Neural progenitor cell (in vitro differentiated cells): ENCODE data around the gene COTL1. TPM values are rescaled to one million over a fixed set of nuclear protein-coding genes. Genes with fewer than 3 reads are reported as not detected.

Experiments
- DNase-seq: peaks from one replicate; pipeline ENCODE4 v3.0.0-alpha.2; 2016; ENCODE audit warnings: low spot score
- H2AFZ ChIP-seq: fragments of 200-600 bp; sonication (generic); replicated peaks from 2 replicates; pipeline ENCODE4 v1.6.1; 2016; ENCODE audit warnings: antibody characterized with exemption
- H3F3A ChIP-seq: fragments of 200-600 bp; sonication (generic); 2 replicates; pipeline ENCODE4 v1.6.1; 2016; ENCODE audit warnings: antibody characterized with exemption, low read depth
- H3K27ac ChIP-seq: fragments of 200-600 bp; sonication (generic); 2 replicates; pipeline ENCODE4 v1.5.1; 2016; ENCODE audit warnings: mild to moderate bottlenecking
- H3K27me3 ChIP-seq: fragments of 200-600 bp; sonication (generic); 2 replicates; pipeline ENCODE4 v1.6.1; 2016; ENCODE audit warnings: mild to moderate bottlenecking, moderate library complexity
- H3K36me3 ChIP-seq: fragments of 200-600 bp; sonication (generic); 2 replicates; pipeline ENCODE4 v1.5.1; 2016
- H3K4me1 ChIP-seq: fragments of 200-600 bp; sonication (generic); 2 replicates; pipeline ENCODE4 v1.6.1; 2016; ENCODE audit warnings: mixed run types
- H3K4me2 ChIP-seq: fragments of 200-600 bp; sonication (generic); 2 replicates; pipeline ENCODE4 v1.6.1; 2016
- H3K4me3 ChIP-seq: fragments of 200-600 bp; sonication (generic); 2 replicates; pipeline ENCODE4 v1.5.1; 2016
- H3K79me2 ChIP-seq: fragments of 200-600 bp; sonication (generic); 2 replicates; pipeline ENCODE4 v1.6.1; 2016; ENCODE audit warnings: low read depth
- H3K9ac ChIP-seq: fragments of 200-600 bp; sonication (generic); 2 replicates; pipeline ENCODE4 v1.6.1; 2016
- H3K9me3 ChIP-seq: fragments of 200-600 bp; sonication (generic); 2 replicates; pipeline ENCODE4 v1.5.1; 2016; ENCODE audit warnings: low read depth
- H4K20me1 ChIP-seq: fragments of 200-600 bp; sonication (generic); 2 replicates; pipeline ENCODE4 v1.6.1; 2016; ENCODE audit warnings: low read depth
- H3K27ac Mint-ChIP-seq: 3 replicates; pipeline ENCODE4 v1.8.0; 2021; ENCODE audit warnings: mixed read lengths
- H3K27me3 Mint-ChIP-seq: 2 replicates; pipeline ENCODE4 v1.8.0; 2022; ENCODE audit warnings: low read depth, mild to moderate bottlenecking, inconsistent platforms, moderate library complexity, mixed read lengths; ENCODE audit not compliant: insufficient read depth
- H3K36me3 Mint-ChIP-seq: 3 replicates; pipeline ENCODE4 v1.8.0; 2021; ENCODE audit warnings: mixed read lengths
- H3K4me1 Mint-ChIP-seq: 3 replicates; pipeline ENCODE4 v1.8.0; 2021; ENCODE audit warnings: mixed read lengths
- H3K4me3 Mint-ChIP-seq: 3 replicates; pipeline ENCODE4 v1.8.0; 2021; ENCODE audit warnings: mild to moderate bottlenecking, moderate library complexity, mixed read lengths
- H3K9me3 Mint-ChIP-seq: 3 replicates; pipeline ENCODE4 v1.8.0; 2020; ENCODE audit warnings: mixed read lengths
- EZH2 ChIP-seq: fragments of 200-600 bp; sonication (generic); IDR thresholded peaks from 2 replicates; pipeline ENCODE4 v1.6.1; 2017; ENCODE audit warnings: antibody characterized with exemption, mild to moderate bottlenecking, moderate library complexity
- EZH2phosphoT487 ChIP-seq: fragments of 200-600 bp; sonication (generic); IDR thresholded peaks from 2 replicates; pipeline ENCODE4 v1.6.1; 2017; ENCODE audit warnings: antibody characterized with exemption
- total RNA-seq: library from RNA; depleted of rRNA; stranded (reverse); fragments of >200 nt; gene quantifications from 2 replicates; pipeline ENCODE4 v1.2.3, GENCODE V29; 2015; ENCODE audit warnings: low replicate concordance
- TF ChIP-seq, protein P1 (sequence below): fragments of 200-600 bp; sonication (generic); IDR thresholded peaks from 2 replicates; pipeline ENCODE4 v1.5.1; 2017; ENCODE audit warnings: antibody characterized with exemption, mild to moderate bottlenecking

The COTL1 gene
- total RNA-seq, 1 donor from 2014 or later: 46.9 TPM

DNA sequence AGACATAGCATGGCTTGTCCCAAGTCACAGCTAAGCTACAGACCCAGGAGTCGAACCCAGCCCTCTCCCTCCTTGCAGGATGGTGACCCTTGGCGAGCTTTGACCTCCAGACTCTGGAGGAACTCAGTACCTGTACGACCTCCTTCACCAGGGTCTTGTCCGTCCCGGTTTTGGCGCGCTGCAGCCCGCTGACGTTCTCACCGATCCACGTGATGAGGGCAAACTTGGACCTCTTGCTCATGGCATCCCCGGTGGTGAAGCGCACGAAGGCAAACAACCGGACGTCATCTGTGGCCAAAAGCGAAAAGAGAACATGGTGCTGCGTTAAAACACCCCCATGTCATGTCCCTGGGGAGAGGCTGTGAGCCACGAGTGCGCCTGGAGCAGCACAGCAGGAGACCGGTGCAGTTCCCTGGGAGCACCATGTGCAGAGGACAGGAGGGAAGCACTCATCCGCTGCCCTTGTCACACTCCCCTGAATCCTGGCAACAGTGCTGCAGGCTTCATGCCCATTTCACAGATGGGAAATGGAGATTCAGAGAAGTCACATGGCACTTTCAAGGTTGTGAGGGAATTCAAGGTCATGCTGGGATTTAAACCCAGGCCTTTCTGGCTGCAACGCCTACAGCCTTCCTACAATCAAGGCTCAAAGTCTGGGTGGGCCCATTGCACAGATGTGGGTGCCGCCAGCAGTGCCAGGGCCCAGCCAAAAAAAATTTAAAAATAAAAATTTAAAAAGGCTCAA, 27.7 kb downstream of the COTL1 start:
- H3K4me1 ChIP-seq: peaks cover 10% of the 10 kb centered on the region
- H3K79me2 ChIP-seq: peaks cover 25% of the 10 kb centered on the region
- H3K4me1 Mint-ChIP-seq: peaks cover 43% of the 10 kb centered on the region
- peaks cover 7% of the 10 kb centered on the region for H3K27me3 Mint-ChIP-seq
- H3K27me3 ChIP-seq: no peaks in the 10 kb centered on the region
- H3K4me3 ChIP-seq: no peak overlapping the region
- no peak overlapping the region for H3K27ac Mint-ChIP-seq
- DNase-seq: no peak
- H3K9me3 Mint-ChIP-seq: peaks cover 6% of the 10 kb centered on the region
- H3F3A ChIP-seq: peaks cover 16% of the 10 kb centered on the region
- no peak overlapping the region for H3K4me2 ChIP-seq
- TF ChIP-seq EZH2phosphoT487: no peak
- TF ChIP-seq, protein P1, sequence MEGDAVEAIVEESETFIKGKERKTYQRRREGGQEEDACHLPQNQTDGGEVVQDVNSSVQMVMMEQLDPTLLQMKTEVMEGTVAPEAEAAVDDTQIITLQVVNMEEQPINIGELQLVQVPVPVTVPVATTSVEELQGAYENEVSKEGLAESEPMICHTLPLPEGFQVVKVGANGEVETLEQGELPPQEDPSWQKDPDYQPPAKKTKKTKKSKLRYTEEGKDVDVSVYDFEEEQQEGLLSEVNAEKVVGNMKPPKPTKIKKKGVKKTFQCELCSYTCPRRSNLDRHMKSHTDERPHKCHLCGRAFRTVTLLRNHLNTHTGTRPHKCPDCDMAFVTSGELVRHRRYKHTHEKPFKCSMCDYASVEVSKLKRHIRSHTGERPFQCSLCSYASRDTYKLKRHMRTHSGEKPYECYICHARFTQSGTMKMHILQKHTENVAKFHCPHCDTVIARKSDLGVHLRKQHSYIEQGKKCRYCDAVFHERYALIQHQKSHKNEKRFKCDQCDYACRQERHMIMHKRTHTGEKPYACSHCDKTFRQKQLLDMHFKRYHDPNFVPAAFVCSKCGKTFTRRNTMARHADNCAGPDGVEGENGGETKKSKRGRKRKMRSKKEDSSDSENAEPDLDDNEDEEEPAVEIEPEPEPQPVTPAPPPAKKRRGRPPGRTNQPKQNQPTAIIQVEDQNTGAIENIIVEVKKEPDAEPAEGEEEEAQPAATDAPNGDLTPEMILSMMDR: no peak
- no peak for TF ChIP-seq EZH2
- H3K27ac ChIP-seq: no peak overlapping the region
- peaks cover 21% of the 10 kb centered on the region for H4K20me1 ChIP-seq
- no peak overlapping the region for H3K9ac ChIP-seq
- H3K4me3 Mint-ChIP-seq: no peak overlapping the region
- H3K36me3 ChIP-seq: no peaks in the 10 kb centered on the region
- H3K9me3 ChIP-seq: no peaks in the 10 kb centered on the region
- H3K36me3 Mint-ChIP-seq: peaks cover 47% of the 10 kb centered on the region
- no peak overlapping the region for H2AFZ ChIP-seq

DNA sequence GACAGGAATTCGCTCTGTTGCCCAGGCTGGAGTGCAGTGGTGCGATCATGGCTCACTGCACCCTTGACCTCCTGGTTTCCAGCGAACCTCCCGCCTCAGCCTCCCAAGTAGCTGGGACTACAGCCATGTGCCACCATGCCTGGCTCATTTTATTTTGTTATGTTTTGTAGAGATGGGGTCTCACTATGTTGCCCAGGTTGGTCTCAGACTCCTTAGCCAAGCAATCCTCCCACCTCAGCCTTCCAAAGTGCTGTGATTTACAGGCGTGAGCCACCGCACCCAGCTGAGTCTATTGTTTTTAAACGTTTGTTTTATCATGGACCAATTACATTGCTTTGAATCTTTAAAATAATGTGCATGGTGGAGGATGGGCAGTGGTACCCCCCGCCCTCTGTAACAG, 28.9 kb downstream of the COTL1 start:
- no peaks in the 10 kb centered on the region for H3K36me3 ChIP-seq
- Mint-ChIP-seq H3K4me3 (peak overlapping the region; percentile 8), H3K4me1 (peaks cover 35% of the 10 kb centered on the region), H3K27me3 (peaks cover 7% of the 10 kb centered on the region), H3K27ac (no peak overlapping the region), H3K9me3 (peaks cover 6% of the 10 kb centered on the region), H3K36me3 (peaks cover 48% of the 10 kb centered on the region)
- no peaks in the 10 kb centered on the region for H3K9me3 ChIP-seq
- peaks cover 21% of the 10 kb centered on the region for H4K20me1 ChIP-seq
- TF ChIP-seq EZH2phosphoT487 (no peak), EZH2 (no peak)
- TF ChIP-seq, protein P1: no peak
- no peak overlapping the region for H3K9ac ChIP-seq
- no peak overlapping the region for H3K4me3 ChIP-seq
- DNase-seq: no peak
- no peak overlapping the region for H3K4me2 ChIP-seq
- peaks cover 16% of the 10 kb centered on the region for H3F3A ChIP-seq
- peaks cover 10% of the 10 kb centered on the region for H3K4me1 ChIP-seq
- H2AFZ ChIP-seq: no peak overlapping the region
- peaks cover 19% of the 10 kb centered on the region for H3K79me2 ChIP-seq
- H3K27ac ChIP-seq: no peak overlapping the region
- no peaks in the 10 kb centered on the region for H3K27me3 ChIP-seq

DNA sequence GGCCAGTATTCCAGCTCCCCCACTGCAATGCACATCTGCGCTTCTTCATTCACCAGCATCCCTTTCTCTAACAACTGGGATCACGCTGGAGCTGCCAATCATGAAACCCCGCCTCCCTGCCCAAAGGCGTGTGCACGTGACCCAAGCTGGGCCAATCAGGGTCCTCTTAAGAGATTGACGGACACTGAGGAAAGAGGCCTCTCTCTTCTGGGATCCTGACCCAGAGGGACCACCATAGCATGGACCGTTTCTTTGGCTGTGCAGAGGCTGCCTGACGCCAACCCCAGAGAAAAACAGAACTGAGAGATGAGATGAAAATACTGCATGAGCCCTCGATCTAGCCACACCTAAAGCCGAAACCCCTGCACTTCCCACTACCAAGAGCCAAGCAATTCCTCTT, 32.0 kb downstream of the COTL1 start:
- Histone ChIP-seq H3K4me2 (peak overlapping the region; percentile 47), H3K27ac (no peak overlapping the region), H3F3A (peaks cover 20% of the 10 kb centered on the region), H3K27me3 (no peaks in the 10 kb centered on the region), H3K79me2 (peaks cover 9% of the 10 kb centered on the region), H3K4me3 (no peak overlapping the region), H4K20me1 (peaks cover 15% of the 10 kb centered on the region), H3K4me1 (peaks cover 10% of the 10 kb centered on the region), H3K36me3 (no peaks in the 10 kb centered on the region), H2AFZ (peak overlapping the region; percentile 38), H3K9me3 (no peaks in the 10 kb centered on the region), H3K9ac (no peak overlapping the region)
- no peaks in the 10 kb centered on the region for H3K9me3 Mint-ChIP-seq
- H3K27ac Mint-ChIP-seq: peak overlapping the region; percentile 96
- DNase-seq: peak; percentile 88
- H3K4me1 Mint-ChIP-seq: peaks cover 33% of the 10 kb centered on the region
- no peak overlapping the region for H3K4me3 Mint-ChIP-seq
- peaks cover 33% of the 10 kb centered on the region for H3K36me3 Mint-ChIP-seq
- TF ChIP-seq EZH2phosphoT487 (no peak), EZH2 (no peak)
- TF ChIP-seq, protein P1: no peak
- H3K27me3 Mint-ChIP-seq: peaks cover 4% of the 10 kb centered on the region
